MM.1S (cell line): ENCODE data around the gene EXOC4.

ENCODE experiments used
- DNase-seq: peaks from one replicate; pipeline ENCODE4 v3.0.0-alpha.2; 2015
- H2AFZ ChIP-seq: fragments of 300-600 bp; sonication (generic); 2 replicates; pipeline ENCODE4 v1.6.0; 2016; ENCODE audit warnings: antibody characterized with exemption, low read length
- H3F3A ChIP-seq: fragments of 300-600 bp; sonication (generic); 2 replicates; pipeline ENCODE4 v1.6.1; 2016; ENCODE audit warnings: mild to moderate bottlenecking, antibody characterized with exemption, low read length, moderate library complexity, mixed read lengths; ENCODE audit not compliant: insufficient read depth
- H3K27ac ChIP-seq: fragments of 300-600 bp; sonication (generic); 2 replicates; pipeline ENCODE4 v1.5.1; 2016; ENCODE audit warnings: mild to moderate bottlenecking, low read length
- H3K27me3 ChIP-seq: fragments of 300-600 bp; sonication (generic); replicated peaks from 2 replicates; pipeline ENCODE4 v1.6.0; 2016; ENCODE audit warnings: low read length; ENCODE audit not compliant: insufficient read depth
- H3K36me3 ChIP-seq: fragments of 300-600 bp; sonication (generic); replicated peaks from 2 replicates; pipeline ENCODE4 v1.6.1; 2016; ENCODE audit warnings: mild to moderate bottlenecking, low read length, mixed read lengths; ENCODE audit not compliant: insufficient read depth
- H3K4me1 ChIP-seq: fragments of 300-600 bp; sonication (generic); 2 replicates; pipeline ENCODE4 v1.6.1; 2016; ENCODE audit warnings: low read length, mixed read lengths
- H3K4me2 ChIP-seq: fragments of 300-600 bp; sonication (generic); 2 replicates; pipeline ENCODE4 v1.6.0; 2016; ENCODE audit warnings: low read depth, low read length
- H3K4me3 ChIP-seq: fragments of 300-600 bp; sonication (generic); 2 replicates; pipeline ENCODE4 v1.5.1; 2016; ENCODE audit warnings: low read length, mixed read lengths
- H3K79me2 ChIP-seq: fragments of 300-600 bp; sonication (generic); 2 replicates; pipeline ENCODE4 v1.6.1; 2016; ENCODE audit warnings: mixed run types, low read length, mixed read lengths
- H3K9ac ChIP-seq: fragments of 300-600 bp; sonication (generic); 2 replicates; pipeline ENCODE4 v1.6.1; 2016; ENCODE audit warnings: low read length, mixed read lengths
- H3K9me2 ChIP-seq: fragments of 300-600 bp; sonication (generic); replicated peaks from 2 replicates; pipeline ENCODE4 v1.6.1; 2016; ENCODE audit warnings: mild to moderate bottlenecking, low read length, mixed read lengths; ENCODE audit not compliant: insufficient read depth
- H3K9me3 ChIP-seq: fragments of 300-600 bp; sonication (generic); replicated peaks from 2 replicates; pipeline ENCODE4 v1.6.1; 2016; ENCODE audit warnings: mild to moderate bottlenecking, low read length, mixed read lengths; ENCODE audit not compliant: insufficient read depth
- H4K20me1 ChIP-seq: fragments of 300-600 bp; sonication (generic); 2 replicates; pipeline ENCODE4 v1.6.1; 2016; ENCODE audit warnings: mild to moderate bottlenecking, low read length, moderate library complexity, mixed read lengths; ENCODE audit not compliant: insufficient read depth
- EZH2 ChIP-seq: fragments of 300-600 bp; sonication (generic); optimal IDR thresholded peaks from 2 replicates; pipeline ENCODE3; 2017; ENCODE audit warnings: low read depth, mild to moderate bottlenecking, antibody characterized with exemption, low read length, mixed read lengths
- EZH2phosphoT487 ChIP-seq: fragments of 300-600 bp; sonication (generic); IDR thresholded peaks from 2 replicates; pipeline ENCODE4 v1.6.1; 2018; ENCODE audit warnings: antibody characterized with exemption, low read length
- TF ChIP-seq, protein P1 (sequence below): fragments of 300-600 bp; sonication (generic); IDR thresholded peaks from 2 replicates; pipeline ENCODE4 v1.5.1; 2016; ENCODE audit warnings: antibody characterized with exemption, low read length, mixed read lengths

The EXOC4 gene

DNA sequence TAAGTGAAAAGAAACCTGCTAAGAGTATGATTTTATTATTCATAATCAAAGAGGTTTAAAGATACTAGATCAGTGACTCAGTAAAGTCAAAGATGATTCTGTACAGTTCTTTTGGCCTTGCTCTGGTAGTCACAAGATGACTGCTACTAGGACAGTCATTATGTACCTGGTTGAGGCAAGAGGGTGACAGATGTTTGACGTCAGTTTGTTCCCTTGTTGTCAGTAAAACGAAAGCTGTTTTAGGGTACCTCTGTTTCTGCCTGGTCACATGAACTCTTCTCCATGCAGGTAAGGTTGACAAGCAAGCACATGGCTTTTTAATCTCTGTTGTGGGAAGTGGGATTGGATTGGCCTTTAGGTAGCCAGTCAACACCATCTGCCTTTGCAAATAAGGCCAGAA, 308.0 kb downstream of the EXOC4 start:
- H3K4me1 ChIP-seq = no peaks in the 10 kb centered on the region
- no peaks in the 10 kb centered on the region for H4K20me1 ChIP-seq
- no peak overlapping the region for H3K9ac ChIP-seq
- TF ChIP-seq EZH2phosphoT487 (no peak), EZH2 (no peak)
- TF ChIP-seq, protein P1, sequence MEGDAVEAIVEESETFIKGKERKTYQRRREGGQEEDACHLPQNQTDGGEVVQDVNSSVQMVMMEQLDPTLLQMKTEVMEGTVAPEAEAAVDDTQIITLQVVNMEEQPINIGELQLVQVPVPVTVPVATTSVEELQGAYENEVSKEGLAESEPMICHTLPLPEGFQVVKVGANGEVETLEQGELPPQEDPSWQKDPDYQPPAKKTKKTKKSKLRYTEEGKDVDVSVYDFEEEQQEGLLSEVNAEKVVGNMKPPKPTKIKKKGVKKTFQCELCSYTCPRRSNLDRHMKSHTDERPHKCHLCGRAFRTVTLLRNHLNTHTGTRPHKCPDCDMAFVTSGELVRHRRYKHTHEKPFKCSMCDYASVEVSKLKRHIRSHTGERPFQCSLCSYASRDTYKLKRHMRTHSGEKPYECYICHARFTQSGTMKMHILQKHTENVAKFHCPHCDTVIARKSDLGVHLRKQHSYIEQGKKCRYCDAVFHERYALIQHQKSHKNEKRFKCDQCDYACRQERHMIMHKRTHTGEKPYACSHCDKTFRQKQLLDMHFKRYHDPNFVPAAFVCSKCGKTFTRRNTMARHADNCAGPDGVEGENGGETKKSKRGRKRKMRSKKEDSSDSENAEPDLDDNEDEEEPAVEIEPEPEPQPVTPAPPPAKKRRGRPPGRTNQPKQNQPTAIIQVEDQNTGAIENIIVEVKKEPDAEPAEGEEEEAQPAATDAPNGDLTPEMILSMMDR = no peak
- no peak overlapping the region for H3K4me2 ChIP-seq
- H3K27ac ChIP-seq = no peak overlapping the region
- H3K36me3 ChIP-seq = no peaks in the 10 kb centered on the region
- no peaks in the 10 kb centered on the region for H3K9me2 ChIP-seq
- H3K79me2 ChIP-seq = no peaks in the 10 kb centered on the region
- H2AFZ ChIP-seq = no peak overlapping the region
- H3K9me3 ChIP-seq = no peaks in the 10 kb centered on the region
- no peak for DNase-seq
- no peaks in the 10 kb centered on the region for H3F3A ChIP-seq
- H3K27me3 ChIP-seq = no peaks in the 10 kb centered on the region
- no peak overlapping the region for H3K4me3 ChIP-seq

DNA sequence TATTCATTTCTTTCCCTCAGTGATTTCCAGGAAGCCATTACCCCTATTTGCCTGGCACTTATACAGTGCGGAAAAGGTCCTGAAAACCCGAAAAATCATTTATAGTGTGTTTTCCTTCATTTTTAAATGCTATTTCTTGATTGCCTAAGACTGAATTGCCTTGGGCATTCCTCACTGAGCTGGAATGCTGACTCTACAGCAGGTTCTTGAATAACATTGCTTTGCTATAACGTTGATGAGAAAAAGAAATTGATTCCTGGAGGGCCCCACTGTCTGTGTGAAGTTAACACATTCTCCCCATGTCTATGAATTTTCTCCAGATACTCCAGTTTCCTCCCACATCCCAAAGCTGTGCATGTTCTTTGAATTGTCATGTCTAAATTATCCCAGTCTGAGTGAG, 308.5 kb downstream of the EXOC4 start:
- Histone ChIP-seq H3K9ac (no peak overlapping the region), H3K36me3 (no peaks in the 10 kb centered on the region), H3F3A (no peaks in the 10 kb centered on the region), H2AFZ (no peak overlapping the region), H3K4me2 (no peak overlapping the region), H3K4me3 (no peak overlapping the region), H3K79me2 (no peaks in the 10 kb centered on the region), H3K4me1 (no peaks in the 10 kb centered on the region), H3K27ac (no peak overlapping the region), H3K9me2 (no peaks in the 10 kb centered on the region), H3K9me3 (no peaks in the 10 kb centered on the region), H3K27me3 (no peaks in the 10 kb centered on the region), H4K20me1 (no peaks in the 10 kb centered on the region)
- TF ChIP-seq EZH2phosphoT487 = no peak
- no peak for TF ChIP-seq EZH2
- TF ChIP-seq, protein P1 = no peak
- DNase-seq = no peak

DNA sequence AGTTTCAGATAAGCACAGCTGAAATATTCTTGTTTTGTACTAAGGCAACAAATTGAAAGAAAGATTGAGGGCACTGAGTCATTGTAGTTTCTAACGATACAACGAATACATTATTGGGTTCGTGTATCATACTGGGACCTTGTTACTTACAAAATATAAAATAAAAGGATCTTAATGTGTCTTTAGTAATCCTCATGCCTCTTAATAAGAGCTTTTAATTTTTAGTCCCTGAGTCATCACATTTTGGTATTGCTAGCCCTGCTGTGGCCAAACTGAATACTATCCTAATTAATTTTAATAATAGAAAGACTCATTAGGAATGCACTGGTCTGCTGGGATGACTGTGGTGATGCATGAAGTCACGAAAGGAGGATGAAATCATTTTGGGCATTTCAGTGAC, 309.7 kb downstream of the EXOC4 start:
- no peaks in the 10 kb centered on the region for H3K27me3 ChIP-seq
- no peak overlapping the region for H3K9ac ChIP-seq
- no peaks in the 10 kb centered on the region for H3K9me3 ChIP-seq
- no peak overlapping the region for H3K4me3 ChIP-seq
- H4K20me1 ChIP-seq = no peaks in the 10 kb centered on the region
- TF ChIP-seq, protein P1 = no peak
- TF ChIP-seq EZH2phosphoT487 = no peak
- no peak for TF ChIP-seq EZH2
- H3F3A ChIP-seq = no peaks in the 10 kb centered on the region
- no peak overlapping the region for H3K27ac ChIP-seq
- no peak overlapping the region for H3K4me2 ChIP-seq
- H3K79me2 ChIP-seq = no peaks in the 10 kb centered on the region
- no peaks in the 10 kb centered on the region for H3K9me2 ChIP-seq
- H3K36me3 ChIP-seq = no peaks in the 10 kb centered on the region
- H3K4me1 ChIP-seq = no peaks in the 10 kb centered on the region
- no peak for DNase-seq
- H2AFZ ChIP-seq = no peak overlapping the region

DNA sequence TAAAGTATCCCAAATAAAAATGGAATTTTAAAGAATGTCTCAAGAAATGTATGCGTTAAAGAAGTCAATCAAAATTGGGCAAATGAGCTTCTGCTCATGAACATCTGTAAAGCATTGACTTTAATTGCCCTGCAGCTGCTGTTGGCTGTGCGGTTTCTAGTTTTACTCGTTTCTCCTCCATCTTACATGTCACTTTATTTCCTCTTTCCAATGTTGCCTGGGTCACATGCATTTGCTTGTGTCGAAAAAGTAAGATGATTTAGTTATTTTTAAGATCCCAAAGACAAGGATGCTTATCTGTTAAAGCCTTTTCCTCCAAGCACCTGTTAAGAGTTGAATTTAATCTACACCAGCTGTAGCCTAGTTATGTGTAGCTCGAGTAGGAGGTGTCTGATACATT, 310.4 kb downstream of the EXOC4 start:
- H3K9ac ChIP-seq = no peak overlapping the region
- H3K4me1 ChIP-seq = no peaks in the 10 kb centered on the region
- H3K9me3 ChIP-seq = no peaks in the 10 kb centered on the region
- H4K20me1 ChIP-seq = no peaks in the 10 kb centered on the region
- DNase-seq = no peak
- H3K27me3 ChIP-seq = no peaks in the 10 kb centered on the region
- TF ChIP-seq, protein P1 = no peak
- TF ChIP-seq EZH2 (no peak), EZH2phosphoT487 (no peak)
- H3F3A ChIP-seq = no peaks in the 10 kb centered on the region
- no peak overlapping the region for H3K27ac ChIP-seq
- H2AFZ ChIP-seq = no peak overlapping the region
- no peak overlapping the region for H3K4me3 ChIP-seq
- H3K79me2 ChIP-seq = no peaks in the 10 kb centered on the region
- H3K36me3 ChIP-seq = no peaks in the 10 kb centered on the region
- no peak overlapping the region for H3K4me2 ChIP-seq
- H3K9me2 ChIP-seq = no peaks in the 10 kb centered on the region
